Heart left ventricle (tissue), 13 donors: Measurements from ENCODE around the gene KCTD2.

Experiments
- POLR2A ChIP-seq, 2 donors: fragments of 450-650 bp; IDR thresholded peaks; one replicate each; pipeline ENCODE4 v1.6.1; 2017; ENCODE audit warnings: antibody characterized with exemption in 2 of 2, mild to moderate bottlenecking in 2 of 2, moderate library complexity in 2 of 2
- TF ChIP-seq, protein P1 (sequence below), 12 donors: fragments of 200-600 bp; sonication (generic) in 4 of 12; IDR thresholded peaks; one replicate each; pipeline versions ENCODE4 v1.5.0 to v1.8.0; 2018 to 2022; ENCODE audit warnings: antibody characterized with exemption in 12 of 12, mild to moderate bottlenecking in 5 of 12
- donor health status: ischemic (EF 13 %, LVEDD 7.1; RV severe dilation, severe dysfunction).
- donor health status: DM: no; HTN: yes; CAD: no.
- donor health status: DM: no; HTN: no; CAD: no.
- donor health status: ischemic (EF 25% LVEDD 6.9; RV normal size, moderate dysfunction).
- donor health status: ischemic (EF 25% LVEDD 5.7; RV mildly dilated, moderate dysfunction).
- donor health status: ischemic (EF 35%, LVEDD 5.7; RV mildly dilated, moderate dysfunction).
- donor health status: nonischemic (EF 11% LVEDD 7.7; RV severe dilation, severe dysfunction).
- donor health status: DM: yes; HTN: yes; CAD: no.
- donor health status: PGD.
- donor health status: ischemic (EF 29% LVEDD 5.4; RV normal size, mild dysfunction).
- donor health status: nonischemic (EF 23%, LVEDD 6.1; RV moderate dilation, normal function).

DNA sequence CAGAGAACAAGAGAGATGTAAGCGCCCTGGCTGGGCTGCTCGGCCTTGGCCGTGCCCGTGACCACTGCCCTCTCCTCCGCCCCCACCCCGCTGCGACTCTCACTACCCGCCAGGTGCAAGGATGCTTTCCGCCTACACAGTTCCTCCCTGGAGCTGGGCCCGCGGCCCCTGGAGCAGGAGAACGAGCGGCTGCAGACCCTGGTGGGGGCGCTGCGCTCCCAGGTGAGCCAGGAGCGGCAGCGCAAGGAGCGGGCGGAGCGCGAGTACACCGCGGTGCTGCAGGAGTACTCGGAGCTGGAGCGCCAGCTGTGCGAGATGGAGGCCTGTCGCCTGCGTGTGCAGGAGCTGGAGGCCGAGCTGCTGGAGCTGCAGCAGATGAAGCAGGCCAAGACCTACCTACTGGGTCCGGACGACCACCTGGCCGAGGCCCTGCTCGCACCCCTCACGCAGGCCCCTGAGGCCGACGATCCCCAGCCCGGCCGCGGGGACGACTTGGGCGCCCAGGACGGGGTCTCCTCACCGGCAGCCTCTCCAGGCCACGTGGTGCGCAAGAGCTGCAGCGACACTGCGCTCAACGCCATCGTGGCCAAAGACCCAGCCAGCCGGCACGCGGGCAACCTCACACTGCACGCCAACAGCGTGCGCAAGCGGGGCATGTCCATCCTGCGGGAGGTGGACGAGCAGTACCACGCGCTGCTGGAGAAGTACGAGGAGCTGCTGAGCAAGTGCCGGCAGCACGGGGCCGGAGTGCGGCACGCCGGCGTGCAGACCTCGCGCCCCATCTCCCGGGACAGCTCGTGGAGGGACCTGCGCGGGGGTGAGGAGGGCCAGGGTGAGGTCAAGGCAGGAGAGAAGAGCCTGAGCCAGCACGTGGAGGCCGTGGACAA, 43.7 kb upstream of the KCTD2 start:
- TF ChIP-seq, protein P1, sequence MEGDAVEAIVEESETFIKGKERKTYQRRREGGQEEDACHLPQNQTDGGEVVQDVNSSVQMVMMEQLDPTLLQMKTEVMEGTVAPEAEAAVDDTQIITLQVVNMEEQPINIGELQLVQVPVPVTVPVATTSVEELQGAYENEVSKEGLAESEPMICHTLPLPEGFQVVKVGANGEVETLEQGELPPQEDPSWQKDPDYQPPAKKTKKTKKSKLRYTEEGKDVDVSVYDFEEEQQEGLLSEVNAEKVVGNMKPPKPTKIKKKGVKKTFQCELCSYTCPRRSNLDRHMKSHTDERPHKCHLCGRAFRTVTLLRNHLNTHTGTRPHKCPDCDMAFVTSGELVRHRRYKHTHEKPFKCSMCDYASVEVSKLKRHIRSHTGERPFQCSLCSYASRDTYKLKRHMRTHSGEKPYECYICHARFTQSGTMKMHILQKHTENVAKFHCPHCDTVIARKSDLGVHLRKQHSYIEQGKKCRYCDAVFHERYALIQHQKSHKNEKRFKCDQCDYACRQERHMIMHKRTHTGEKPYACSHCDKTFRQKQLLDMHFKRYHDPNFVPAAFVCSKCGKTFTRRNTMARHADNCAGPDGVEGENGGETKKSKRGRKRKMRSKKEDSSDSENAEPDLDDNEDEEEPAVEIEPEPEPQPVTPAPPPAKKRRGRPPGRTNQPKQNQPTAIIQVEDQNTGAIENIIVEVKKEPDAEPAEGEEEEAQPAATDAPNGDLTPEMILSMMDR (IDR thresholded peaks at IDR 0.05) = no peak
- no peak for TF ChIP-seq POLR2A (IDR thresholded peaks at IDR 0.05)
